ENCODE measurements around the gene MYO1H.

MYO1H gene

DNA sequence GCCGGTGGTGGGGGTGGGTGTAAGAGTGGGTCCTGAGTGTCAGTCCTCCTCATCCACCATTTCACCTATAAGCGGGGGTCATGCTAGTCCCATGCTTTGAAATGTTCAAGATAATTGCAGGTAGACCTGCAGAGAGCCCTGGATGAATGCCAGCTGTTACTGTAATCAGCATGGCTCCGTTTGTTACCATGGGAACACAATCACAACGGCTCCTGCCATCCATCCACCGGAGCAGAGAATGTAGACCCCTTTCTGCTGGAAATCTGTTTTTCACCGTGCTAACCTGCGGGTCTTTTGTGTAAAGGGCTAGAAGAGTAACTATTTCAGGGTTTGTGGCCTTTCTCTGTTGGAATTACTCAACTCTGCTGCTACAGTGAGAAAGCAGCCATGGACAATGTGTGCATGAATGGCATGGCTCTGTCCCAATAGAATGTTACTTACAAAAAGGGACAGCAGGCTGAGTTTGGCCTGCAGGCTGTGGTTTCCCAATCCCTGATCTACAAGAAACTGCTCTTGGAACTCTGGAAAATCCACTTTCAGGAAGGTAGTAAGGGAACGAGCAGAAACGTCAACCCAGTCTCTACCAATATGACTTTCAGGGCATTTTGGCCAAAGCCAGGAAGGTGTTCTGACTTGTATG, 93.3 kb downstream of the MYO1H start:
- H3K27ac ChIP-seq (ENCODE audit: low read length) = no peak overlapping the region
- no peaks in the 10 kb centered on the region for H3K27me3 ChIP-seq (ENCODE audit: control insufficient read depth, insufficient read depth, low read length)
- peak overlapping the region; percentile 5 for H3K9ac ChIP-seq (ENCODE audit: low read length)
- H3K9me3 ChIP-seq (ENCODE audit: control insufficient read depth, low read depth, low read length) = no peaks in the 10 kb centered on the region
- peaks cover 5% of the 10 kb centered on the region for H3K4me1 ChIP-seq (ENCODE audit: control insufficient read depth, low read depth, low read length)
- no peak overlapping the region for H3K4me3 ChIP-seq (ENCODE audit: low read length)
- H3K36me3 ChIP-seq (ENCODE audit: control insufficient read depth, low read depth, low read length) = no peaks in the 10 kb centered on the region

DNA sequence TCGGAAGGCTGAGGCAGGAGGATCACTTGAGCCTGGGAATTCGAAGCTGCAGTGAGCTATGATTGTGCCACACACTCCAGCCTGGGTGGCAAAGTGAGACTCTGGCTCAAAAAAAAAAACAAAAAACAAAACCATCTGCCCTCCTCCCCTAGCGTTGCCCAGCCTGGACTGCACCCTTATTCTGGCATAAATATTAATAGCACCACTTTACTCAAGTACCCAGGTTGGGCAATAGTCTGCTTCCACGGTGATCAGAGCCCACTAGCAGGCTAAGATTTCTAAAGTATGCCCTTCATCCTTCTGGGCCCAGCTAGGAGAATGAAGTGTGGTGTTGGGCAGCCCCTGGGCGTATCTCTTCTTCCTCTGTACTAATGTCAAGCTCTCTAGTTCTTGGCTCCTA, 96.1 kb downstream of the MYO1H start:
- no peak overlapping the region for H3K4me3 ChIP-seq (ENCODE audit: low read length)
- peaks cover 18% of the 10 kb centered on the region for H3K36me3 ChIP-seq (ENCODE audit: control insufficient read depth, low read depth, low read length)
- H3K4me1 ChIP-seq (ENCODE audit: control insufficient read depth, low read depth, low read length) = no peaks in the 10 kb centered on the region
- H3K9me3 ChIP-seq (ENCODE audit: control insufficient read depth, low read depth, low read length) = no peaks in the 10 kb centered on the region
- no peak overlapping the region for H3K27ac ChIP-seq (ENCODE audit: low read length)
- H3K27me3 ChIP-seq (ENCODE audit: control insufficient read depth, insufficient read depth, low read length) = no peaks in the 10 kb centered on the region
- H3K9ac ChIP-seq (ENCODE audit: low read length) = no peak overlapping the region

DNA sequence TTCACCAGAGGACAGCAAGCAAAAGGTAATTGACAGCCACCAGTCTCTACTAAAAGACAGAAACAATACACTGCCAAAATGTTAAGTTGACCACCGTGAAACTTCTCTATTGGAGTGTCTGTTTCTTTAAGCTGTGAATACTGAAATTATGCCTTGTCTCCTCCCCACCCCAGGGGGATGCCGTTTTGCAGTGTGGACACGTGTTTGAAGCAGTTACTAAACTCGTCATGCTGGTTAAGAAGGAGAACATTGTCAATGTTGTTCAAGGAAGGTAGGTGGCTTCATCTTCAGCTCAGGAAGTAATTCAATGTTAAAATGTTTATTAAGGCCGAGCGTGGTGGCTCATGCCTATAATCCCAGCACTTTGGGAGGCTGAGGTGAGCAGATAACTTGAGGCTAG, 96.6 kb downstream of the MYO1H start:
- Histone ChIP-seq H3K27ac (ENCODE audit: low read length) (no peak overlapping the region), H3K27me3 (ENCODE audit: control insufficient read depth, insufficient read depth, low read length) (no peaks in the 10 kb centered on the region), H3K9ac (ENCODE audit: low read length) (no peak overlapping the region)

DNA sequence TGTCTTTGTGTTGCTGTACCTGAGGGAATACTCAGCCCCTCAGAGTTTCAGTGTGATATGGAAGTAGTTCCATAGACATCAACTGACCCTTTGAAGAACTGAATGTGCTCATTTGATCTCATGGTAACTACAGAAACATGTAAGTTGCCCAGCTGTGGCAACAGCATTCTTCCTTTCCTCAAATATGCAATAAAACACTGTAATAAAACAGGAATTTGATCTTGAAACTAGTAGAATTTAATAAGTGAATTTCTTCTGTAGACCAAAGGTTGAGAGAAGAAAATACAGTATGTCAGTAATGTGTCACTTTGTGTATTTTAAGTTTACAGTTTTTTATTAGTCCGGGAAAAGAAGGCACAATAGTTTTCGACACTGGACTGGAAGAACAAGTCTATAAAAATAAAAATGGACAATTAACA, 97.5 kb downstream of the MYO1H start:
- H3K27me3 ChIP-seq (ENCODE audit: control insufficient read depth, insufficient read depth, low read length) = no peaks in the 10 kb centered on the region
- no peak overlapping the region for H3K4me3 ChIP-seq (ENCODE audit: low read length)
- H3K27ac ChIP-seq (ENCODE audit: low read length) = no peak overlapping the region
- no peak overlapping the region for H3K9ac ChIP-seq (ENCODE audit: low read length)
- no peaks in the 10 kb centered on the region for H3K9me3 ChIP-seq (ENCODE audit: control insufficient read depth, low read depth, low read length)
- no peaks in the 10 kb centered on the region for H3K4me1 ChIP-seq (ENCODE audit: control insufficient read depth, low read depth, low read length)
- H3K36me3 ChIP-seq (ENCODE audit: control insufficient read depth, low read depth, low read length) = peaks cover 22% of the 10 kb centered on the region

More for the DNA sequence above, 96.6 kb downstream of the MYO1H start:
- no peaks in the 10 kb centered on the region for H3K9me3 ChIP-seq (ENCODE audit: control insufficient read depth, low read depth, low read length)
- H3K4me3 ChIP-seq (ENCODE audit: low read length) = no peak overlapping the region
- H3K36me3 ChIP-seq (ENCODE audit: control insufficient read depth, low read depth, low read length) = peaks cover 18% of the 10 kb centered on the region
- no peaks in the 10 kb centered on the region for H3K4me1 ChIP-seq (ENCODE audit: control insufficient read depth, low read depth, low read length)

DNA sequence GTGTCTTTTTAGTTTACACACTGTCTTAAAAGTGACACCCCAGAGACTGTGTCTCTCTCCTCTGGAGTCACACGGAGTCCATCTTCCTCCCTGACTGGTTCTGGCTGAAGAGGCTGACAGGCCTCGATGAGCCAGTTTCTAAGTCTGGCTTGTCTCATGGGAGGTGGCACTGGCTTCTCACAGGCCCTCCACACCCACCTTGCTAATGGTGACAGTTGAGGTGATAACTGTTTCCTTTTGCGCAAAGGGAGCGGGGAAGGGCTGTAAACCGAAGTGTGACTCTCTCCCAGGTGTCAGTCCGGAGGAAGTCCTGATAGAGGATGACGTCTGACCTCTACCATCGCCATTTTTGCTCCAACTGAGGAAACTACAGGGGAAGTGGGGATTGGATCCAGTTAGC, 99.2 kb downstream of the MYO1H start:
- Histone ChIP-seq H3K9ac (ENCODE audit: low read length) (no peak overlapping the region), H3K36me3 (ENCODE audit: control insufficient read depth, low read depth, low read length) (peaks cover 32% of the 10 kb centered on the region), H3K9me3 (ENCODE audit: control insufficient read depth, low read depth, low read length) (no peaks in the 10 kb centered on the region), H3K27ac (ENCODE audit: low read length) (no peak overlapping the region), H3K27me3 (ENCODE audit: control insufficient read depth, insufficient read depth, low read length) (no peaks in the 10 kb centered on the region), H3K4me1 (ENCODE audit: control insufficient read depth, low read depth, low read length) (no peaks in the 10 kb centered on the region), H3K4me3 (ENCODE audit: low read length) (no peak overlapping the region)

DNA sequence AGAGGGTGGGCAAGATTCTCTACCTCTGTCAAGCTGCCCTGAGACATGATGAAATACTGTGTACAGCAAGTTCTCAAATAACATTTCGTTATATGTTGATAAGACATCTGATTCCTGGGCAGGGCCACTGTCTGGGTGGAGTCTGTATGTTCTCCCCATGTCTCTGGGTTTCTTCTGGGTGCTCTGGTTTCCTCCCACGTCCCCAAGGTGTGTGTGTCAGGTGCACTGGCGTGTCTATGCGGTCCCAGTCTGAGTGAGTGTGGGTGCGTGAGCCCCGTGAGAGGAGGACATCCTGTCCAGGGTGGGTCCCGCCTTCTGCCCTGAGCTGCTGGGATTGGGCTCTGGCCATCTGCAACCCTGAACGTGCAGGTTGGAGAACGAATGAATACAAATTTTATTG, 99.8 kb downstream of the MYO1H start:
- no peaks in the 10 kb centered on the region for H3K9me3 ChIP-seq (ENCODE audit: control insufficient read depth, low read depth, low read length)
- no peaks in the 10 kb centered on the region for H3K4me1 ChIP-seq (ENCODE audit: control insufficient read depth, low read depth, low read length)
- H3K27me3 ChIP-seq (ENCODE audit: control insufficient read depth, insufficient read depth, low read length) = no peaks in the 10 kb centered on the region
- H3K36me3 ChIP-seq (ENCODE audit: control insufficient read depth, low read depth, low read length) = peaks cover 39% of the 10 kb centered on the region
- no peak overlapping the region for H3K4me3 ChIP-seq (ENCODE audit: low read length)
- no peak overlapping the region for H3K27ac ChIP-seq (ENCODE audit: low read length)
- H3K9ac ChIP-seq (ENCODE audit: low read length) = no peak overlapping the region

DNA sequence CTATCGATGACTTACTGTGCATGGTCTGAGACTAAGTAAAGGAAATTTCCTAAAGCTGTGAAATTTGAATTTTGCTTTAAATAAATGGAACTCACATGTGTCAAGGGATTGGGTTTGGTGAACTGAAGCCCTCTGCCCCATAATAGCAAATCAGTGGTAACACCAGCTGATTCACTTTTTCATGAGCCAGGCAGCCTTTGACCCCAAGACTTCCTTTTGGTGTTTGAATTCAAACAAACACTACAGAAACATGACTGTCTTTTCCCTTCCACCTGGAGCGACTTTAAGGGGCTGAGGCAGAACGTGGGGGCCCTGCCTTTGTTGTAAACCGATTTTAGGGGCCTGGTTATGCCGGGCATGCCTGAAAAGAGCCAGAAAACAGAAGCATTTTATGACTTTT, 100.6 kb downstream of the MYO1H start:
- H3K9me3 ChIP-seq (ENCODE audit: control insufficient read depth, low read depth, low read length) = no peaks in the 10 kb centered on the region
- H3K9ac ChIP-seq (ENCODE audit: low read length) = no peak overlapping the region
- H3K27me3 ChIP-seq (ENCODE audit: control insufficient read depth, insufficient read depth, low read length) = no peaks in the 10 kb centered on the region
- no peak overlapping the region for H3K4me3 ChIP-seq (ENCODE audit: low read length)
- peaks cover 46% of the 10 kb centered on the region for H3K36me3 ChIP-seq (ENCODE audit: control insufficient read depth, low read depth, low read length)
- H3K4me1 ChIP-seq (ENCODE audit: control insufficient read depth, low read depth, low read length) = no peaks in the 10 kb centered on the region
- no peak overlapping the region for H3K27ac ChIP-seq (ENCODE audit: low read length)

DNA sequence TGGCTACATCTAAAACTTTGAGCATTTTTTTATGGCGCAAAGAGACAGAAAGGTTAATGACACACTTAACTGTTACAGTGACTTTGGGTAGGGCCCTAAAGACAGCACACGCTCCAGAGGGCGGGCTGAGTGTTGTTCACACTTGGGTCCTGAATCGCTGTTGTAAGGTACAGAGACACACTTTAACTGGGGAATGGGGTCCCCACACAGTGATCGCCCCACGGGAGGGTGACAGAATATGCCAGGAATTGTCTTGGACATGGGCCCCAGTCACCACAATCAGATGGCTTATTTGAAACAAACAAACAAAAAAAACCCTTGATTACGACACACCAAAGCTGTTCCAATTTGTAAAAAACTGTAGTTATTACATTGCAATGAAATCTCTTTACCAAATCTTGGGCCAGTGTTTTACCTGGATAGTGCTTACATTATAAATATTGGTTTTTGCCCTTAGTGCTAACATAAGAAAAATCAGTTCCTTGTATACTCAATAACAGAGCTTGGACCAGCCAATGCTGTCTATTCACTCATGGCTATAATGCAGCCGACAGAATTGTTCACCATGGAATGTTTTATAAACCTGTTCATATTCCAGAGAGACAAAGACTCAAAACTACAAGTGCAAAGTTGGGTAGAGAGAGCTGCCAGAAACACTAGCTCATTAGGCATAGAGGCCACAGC, 101.1 kb downstream of the MYO1H start:
- Histone ChIP-seq H3K27me3 (ENCODE audit: control insufficient read depth, insufficient read depth, low read length) (no peaks in the 10 kb centered on the region), H3K36me3 (ENCODE audit: control insufficient read depth, low read depth, low read length) (peaks cover 52% of the 10 kb centered on the region), H3K4me3 (ENCODE audit: low read length) (no peak overlapping the region), H3K9ac (ENCODE audit: low read length) (no peak overlapping the region), H3K27ac (ENCODE audit: low read length) (no peak overlapping the region), H3K4me1 (ENCODE audit: control insufficient read depth, low read depth, low read length) (no peaks in the 10 kb centered on the region), H3K9me3 (ENCODE audit: control insufficient read depth, low read depth, low read length) (no peaks in the 10 kb centered on the region)

DNA sequence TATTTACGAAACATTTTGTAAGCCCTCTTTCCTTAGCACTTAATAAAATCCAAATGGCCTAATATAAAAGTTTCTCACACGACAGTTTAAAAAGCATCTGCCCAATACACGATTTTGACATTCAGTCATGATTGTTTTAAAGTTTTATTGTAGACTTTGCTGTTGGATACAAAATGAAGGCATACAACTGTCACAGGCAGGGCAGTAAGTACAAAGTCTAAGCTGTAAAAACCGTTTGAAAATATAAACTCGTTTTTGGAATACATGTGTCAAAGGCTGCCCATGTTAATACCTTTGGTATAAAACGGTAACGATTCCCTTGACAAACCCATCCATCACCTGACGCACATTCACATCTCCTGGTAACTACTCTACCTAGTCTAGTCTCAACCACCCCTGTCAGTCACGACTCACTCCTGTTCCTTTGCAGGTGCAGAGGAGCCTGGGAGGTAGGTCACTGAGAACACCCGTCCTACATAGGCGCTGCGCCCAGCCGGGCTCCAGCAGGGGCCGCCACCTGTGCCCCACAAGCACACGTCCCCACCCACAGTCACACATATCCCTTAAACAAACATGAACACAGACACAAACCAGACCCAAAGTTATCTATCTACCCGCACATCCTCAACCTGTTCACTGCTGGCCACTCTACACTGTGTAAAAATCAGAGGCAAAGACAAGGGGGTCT, 102.3 kb downstream of the MYO1H start:
- Histone ChIP-seq H3K4me1 (ENCODE audit: control insufficient read depth, low read depth, low read length) (no peaks in the 10 kb centered on the region), H3K27me3 (ENCODE audit: control insufficient read depth, insufficient read depth, low read length) (no peaks in the 10 kb centered on the region), H3K36me3 (ENCODE audit: control insufficient read depth, low read depth, low read length) (peaks cover 64% of the 10 kb centered on the region)

DNA sequence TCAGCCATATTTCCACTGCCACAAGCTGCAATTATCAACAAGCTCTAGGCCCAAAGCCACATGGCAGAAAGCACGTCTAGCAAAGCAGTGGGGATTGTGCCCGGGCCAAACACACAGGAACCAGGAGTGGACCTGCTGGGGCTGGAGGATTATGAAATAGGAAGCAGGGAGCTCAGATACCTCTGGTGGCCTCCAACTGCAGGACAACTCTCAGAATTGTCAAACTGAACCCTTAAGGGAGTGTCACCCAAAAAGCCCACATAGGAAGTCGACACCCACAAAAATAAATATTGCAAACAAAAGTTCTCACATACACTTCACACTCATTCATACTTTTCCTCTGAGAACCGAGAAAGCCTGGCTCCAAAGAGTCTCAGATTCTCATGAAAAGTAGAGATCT, 103.3 kb downstream of the MYO1H start:
- Histone ChIP-seq H3K27me3 (ENCODE audit: control insufficient read depth, insufficient read depth, low read length) (no peaks in the 10 kb centered on the region), H3K4me1 (ENCODE audit: control insufficient read depth, low read depth, low read length) (no peaks in the 10 kb centered on the region), H3K9ac (ENCODE audit: low read length) (no peak overlapping the region), H3K27ac (ENCODE audit: low read length) (no peak overlapping the region), H3K9me3 (ENCODE audit: control insufficient read depth, low read depth, low read length) (no peaks in the 10 kb centered on the region), H3K36me3 (ENCODE audit: control insufficient read depth, low read depth, low read length) (peaks cover 74% of the 10 kb centered on the region), H3K4me3 (ENCODE audit: low read length) (no peak overlapping the region)

More for the DNA sequence above, 102.3 kb downstream of the MYO1H start:
- H3K27ac ChIP-seq (ENCODE audit: low read length) = no peak overlapping the region
- no peak overlapping the region for H3K9ac ChIP-seq (ENCODE audit: low read length)
- no peak overlapping the region for H3K4me3 ChIP-seq (ENCODE audit: low read length)
- no peaks in the 10 kb centered on the region for H3K9me3 ChIP-seq (ENCODE audit: control insufficient read depth, low read depth, low read length)

DNA sequence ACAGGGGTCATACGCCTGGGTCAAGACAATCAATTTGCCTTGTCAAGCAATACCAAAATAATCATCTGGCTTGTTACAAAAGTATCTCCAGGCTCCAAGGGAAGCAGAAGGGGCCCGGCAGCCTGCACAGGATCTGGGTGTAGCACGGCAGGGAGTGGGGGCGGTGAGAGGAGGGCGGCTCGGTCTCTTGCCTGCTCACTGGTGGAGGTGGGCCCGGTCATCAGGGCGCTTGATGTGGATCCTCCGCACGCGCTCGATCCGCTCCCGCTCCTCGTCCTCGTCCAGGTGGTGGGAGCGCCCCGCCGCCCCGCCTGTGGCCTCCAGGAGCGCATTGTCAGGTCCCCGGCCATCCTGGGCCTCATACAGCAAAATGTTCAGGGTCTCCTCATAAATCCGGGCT, 103.7 kb downstream of the MYO1H start:
- Histone ChIP-seq H3K9me3 (ENCODE audit: control insufficient read depth, low read depth, low read length) (no peaks in the 10 kb centered on the region), H3K4me3 (ENCODE audit: low read length) (no peak overlapping the region), H3K27ac (ENCODE audit: low read length) (no peak overlapping the region), H3K4me1 (ENCODE audit: control insufficient read depth, low read depth, low read length) (no peaks in the 10 kb centered on the region), H3K27me3 (ENCODE audit: control insufficient read depth, insufficient read depth, low read length) (no peaks in the 10 kb centered on the region), H3K9ac (ENCODE audit: low read length) (no peak overlapping the region), H3K36me3 (ENCODE audit: control insufficient read depth, low read depth, low read length) (peaks cover 78% of the 10 kb centered on the region)

Data from iPS-18a (cell line).